ENCODE data around the gene KLF8.

The KLF8 gene

GRCh38 chrX:56310581-56310980 is 78.4 kb downstream of the KLF8 start:
- no peak for DNase-seq

GRCh38 chrX:56313308-56313707 is 81.2 kb downstream of the KLF8 start:
- no peak for DNase-seq

GRCh38 chrX:56314334-56314733 is 82.2 kb downstream of the KLF8 start:
- DNase-seq = peak in 1 of 2 experiments; percentile 3

- DNase-seq = no peak
These were observed 85.9 kb downstream of the KLF8 start for GRCh38 chrX:56318076-56318475.

GRCh38 chrX:56319165-56319564 is 87.0 kb downstream of the KLF8 start:
- no peak for DNase-seq

All from activated CD4-positive, alpha-beta T cell treated with anti-CD3 and anti-CD28 coated beads, Interleukin-2, amount 50 U/mL, for 48 hours (primary cell).